Dedifferentiated amniotic fluid mesenchymal stem cell (primary cell): ENCODE results near the gene SHISA5.
"Not testable (repeated sequence)": the region's sequence is repeated elsewhere in the genome, so short reads cannot be mapped to it uniquely, and the experiment has no call there.

ENCODE experiments used
- DNase-seq: peaks from one replicate; pipeline ENCODE4 v3.0.0-alpha.2; 2016; ENCODE audit errors: extremely low spot score

The SHISA5 gene

DNA sequence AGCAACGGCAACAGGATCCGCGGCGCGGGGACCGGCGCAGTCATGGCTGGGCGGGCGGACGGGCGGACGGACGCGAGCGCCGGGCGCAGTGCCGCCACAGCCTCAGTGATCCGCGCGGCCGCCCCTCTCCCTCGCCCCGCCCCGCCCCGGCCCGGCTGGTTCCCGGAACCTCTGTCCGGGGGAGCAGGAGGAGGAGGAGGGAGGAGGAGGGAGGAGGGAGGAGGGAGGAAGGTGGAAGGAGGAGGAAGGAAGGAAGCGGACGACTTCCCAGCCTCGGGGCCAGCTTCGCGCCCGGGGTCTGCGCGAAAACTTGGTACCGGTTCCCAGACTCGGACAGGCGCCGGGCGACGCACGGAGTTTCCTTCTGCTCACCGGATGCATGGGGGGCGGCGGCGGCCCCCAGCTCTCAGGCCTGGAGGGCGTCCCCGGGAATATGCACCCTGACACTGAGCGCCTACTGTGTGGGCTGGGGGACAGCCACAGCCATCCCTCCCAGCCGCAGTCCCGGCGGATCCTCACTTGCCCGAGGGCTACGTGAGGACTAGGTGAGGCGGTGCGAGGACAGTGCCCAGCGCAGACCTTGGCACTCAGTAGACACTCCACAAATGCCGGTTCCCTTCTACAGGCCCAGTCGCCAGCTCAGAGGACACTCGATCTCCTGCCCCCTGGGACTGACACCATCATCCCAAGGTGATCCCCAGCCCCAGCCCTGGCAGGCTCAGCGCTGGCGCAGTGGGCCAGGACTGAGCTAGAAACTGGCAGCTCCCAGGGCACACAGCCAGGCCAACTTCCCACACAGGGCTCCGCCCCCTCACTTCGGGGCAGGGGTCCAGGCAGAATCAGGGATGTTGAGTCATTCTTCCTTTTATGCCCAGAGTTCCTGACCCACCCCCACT, at the start of gene SHISA5:
Gene SHISA5, minus strand, starts transcription at position 124 of the 896 bp plus-strand sequence. Its CDS starts 80 bp downstream, at position 44.
- DNase-seq = peak; percentile 36

- DNase-seq = no peak
These were observed 49.4 kb upstream of the SHISA5 start for GRCh38 chr3:48553361-48553760.

GRCh38 chr3:48552111-48552951, 48.4 kb upstream of the SHISA5 start:
- no peak for DNase-seq

DNA sequence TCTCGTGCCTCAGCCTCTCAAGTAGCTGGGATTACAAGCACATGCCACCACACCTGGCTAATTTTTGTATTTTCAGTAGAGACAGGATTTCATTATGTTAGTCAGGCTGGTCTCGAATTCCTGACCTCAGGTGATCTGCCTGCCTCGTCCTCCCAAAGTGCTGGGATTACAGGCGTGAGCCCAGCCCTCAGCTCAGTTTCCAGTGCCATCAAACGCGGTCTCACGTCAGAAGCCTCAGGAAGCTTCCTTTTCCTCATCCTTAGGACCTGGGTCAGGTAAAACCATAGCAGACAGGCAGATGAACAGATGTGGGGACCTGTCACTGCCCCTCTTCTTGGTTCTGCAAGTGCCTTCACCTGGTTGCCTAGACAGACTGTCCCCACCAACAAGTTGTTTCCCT, 47.7 kb upstream of the SHISA5 start:
- DNase-seq = not testable (repeated sequence)

- DNase-seq = peak; percentile 76
These were observed 45.0 kb upstream of the SHISA5 start for GRCh38 chr3:48548729-48549705.

DNA sequence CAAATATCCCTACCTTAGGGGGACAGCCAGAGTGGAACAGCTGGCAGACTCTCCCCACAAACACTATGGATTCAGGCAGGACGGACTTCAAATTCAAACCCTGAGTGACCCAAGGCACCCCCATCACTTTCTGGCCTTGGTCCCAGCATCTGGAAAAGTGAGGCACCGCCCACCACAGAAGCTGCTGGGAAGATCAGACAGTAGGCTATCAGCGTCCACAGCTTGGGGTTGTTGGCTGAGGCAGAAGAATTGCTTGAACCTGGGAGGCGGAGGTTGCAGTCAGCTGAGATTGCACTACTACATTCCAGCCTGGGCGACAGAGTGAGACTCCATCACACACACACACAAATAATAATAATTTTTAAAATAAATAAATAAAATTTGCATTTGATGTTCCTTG, 44.2 kb upstream of the SHISA5 start:
- no peak for DNase-seq

GRCh38 chr3:48546203-48546829, 42.3 kb upstream of the SHISA5 start:
- DNase-seq = no peak

DNA sequence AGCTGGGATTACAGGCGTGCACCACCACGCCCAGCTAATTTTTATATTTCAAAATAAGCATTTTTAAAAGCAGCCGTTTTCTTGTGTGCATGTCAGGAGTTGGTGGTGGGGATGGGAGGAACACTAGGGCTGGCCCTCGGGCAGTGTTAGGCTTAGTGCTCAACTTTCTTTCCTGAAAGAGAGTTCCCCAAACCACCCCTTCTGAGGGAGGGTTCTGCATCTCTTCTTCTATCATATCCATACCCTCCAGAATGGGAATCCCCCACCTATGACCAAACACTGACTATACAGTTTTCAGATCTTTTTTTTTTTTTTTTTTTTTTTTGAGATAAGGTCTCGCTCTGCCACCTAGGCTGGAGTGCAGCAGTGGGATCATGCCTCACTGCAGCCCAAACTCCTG, 40.2 kb upstream of the SHISA5 start:
- no peak for DNase-seq

DNA sequence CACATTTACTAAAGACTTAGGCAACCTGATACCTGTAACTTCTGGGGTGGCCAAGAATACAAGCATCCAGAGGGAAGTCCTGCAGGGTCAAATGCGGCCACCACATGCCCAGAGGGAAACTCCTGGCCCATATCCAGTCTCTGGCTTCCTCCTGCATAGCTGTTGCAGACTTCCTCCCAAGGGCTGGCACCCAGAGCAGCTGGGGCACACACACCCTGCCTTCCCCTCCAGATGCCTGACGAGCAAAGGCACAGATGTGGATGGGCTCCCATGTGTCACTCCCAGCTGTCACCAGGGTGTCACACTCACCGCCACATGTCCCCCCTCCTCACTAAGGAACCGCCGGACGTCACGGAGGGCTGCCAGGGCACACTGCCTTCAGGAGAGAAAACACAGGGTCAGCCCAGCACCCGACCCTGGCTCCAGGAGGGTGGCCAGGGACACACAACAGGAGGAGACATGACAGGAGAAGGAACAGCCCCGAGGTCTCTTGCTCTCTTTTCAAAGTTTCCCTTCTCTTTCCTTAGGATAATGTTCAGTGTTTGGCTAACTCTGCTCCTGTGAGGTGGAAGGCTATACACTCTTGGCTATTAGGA, 39.4 kb upstream of the SHISA5 start:
- DNase-seq = no peak

- DNase-seq = no peak
These were observed 34.5 kb upstream of the SHISA5 start for GRCh38 chr3:48538451-48538850.

DNA sequence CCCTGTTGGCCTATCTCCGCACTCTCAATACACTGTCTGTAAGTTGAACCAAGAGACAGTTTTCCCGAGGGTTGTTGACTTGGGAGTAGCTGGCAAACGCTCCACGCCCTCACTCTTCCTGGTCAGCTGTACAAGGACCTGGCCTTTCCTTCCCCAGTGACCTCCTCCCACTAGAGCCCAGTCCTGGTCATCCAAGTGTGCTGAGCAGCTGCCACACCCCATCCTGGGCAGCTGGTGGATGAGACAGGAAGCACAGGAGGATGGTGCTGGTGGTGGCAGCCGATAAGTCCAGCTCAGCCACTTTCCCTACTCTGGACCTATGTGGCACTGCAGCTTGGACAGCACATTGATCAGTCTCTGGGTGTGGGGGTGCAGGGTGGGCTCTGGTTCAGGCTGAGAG, 32.8 kb upstream of the SHISA5 start:
- DNase-seq = no peak

DNA sequence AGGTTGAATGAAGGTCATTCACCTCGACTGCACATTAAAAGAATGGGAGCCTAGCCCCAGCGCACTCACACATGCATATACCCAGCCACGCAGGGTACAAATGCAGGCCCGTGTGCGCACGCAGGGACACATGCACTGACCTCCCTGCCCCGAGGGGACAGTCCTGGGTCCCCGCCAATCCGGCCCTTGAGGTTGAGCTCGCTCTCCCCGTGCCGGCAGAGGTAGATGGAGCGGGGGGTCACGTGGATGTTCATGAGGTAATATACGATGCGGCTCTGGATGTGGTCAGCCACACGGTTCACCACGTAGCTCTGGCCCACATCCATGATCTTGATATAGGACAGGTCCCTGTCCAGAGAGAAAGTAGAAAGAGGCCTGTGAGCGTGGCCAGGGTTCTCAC, 32.1 kb upstream of the SHISA5 start:
- no peak for DNase-seq

- no peak for DNase-seq
These were observed 31.6 kb upstream of the SHISA5 start for GRCh38 chr3:48535578-48535977.

DNA sequence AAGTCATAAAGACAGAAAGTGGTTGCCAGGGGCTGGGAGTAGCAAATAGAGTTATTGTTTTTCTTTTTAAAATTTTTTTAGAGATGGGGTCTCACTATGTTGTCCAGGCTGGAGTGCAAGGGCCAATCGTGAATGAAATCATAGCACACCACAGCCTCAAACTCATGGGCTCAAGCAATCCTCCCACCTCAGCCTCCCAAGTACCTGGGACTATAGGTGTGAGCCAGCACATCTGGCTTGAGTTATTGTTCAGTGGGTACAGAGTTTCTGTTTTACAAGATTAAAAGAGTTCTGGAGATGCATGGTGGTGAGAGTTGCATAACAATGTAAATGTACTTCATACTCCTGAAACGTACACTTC, 29.0 kb upstream of the SHISA5 start:
- no peak for DNase-seq

GRCh38 chr3:48532271-48532976, 28.4 kb upstream of the SHISA5 start:
- no peak for DNase-seq

GRCh38 chr3:48530701-48531100, 26.7 kb upstream of the SHISA5 start:
- not testable (repeated sequence) for DNase-seq

DNA sequence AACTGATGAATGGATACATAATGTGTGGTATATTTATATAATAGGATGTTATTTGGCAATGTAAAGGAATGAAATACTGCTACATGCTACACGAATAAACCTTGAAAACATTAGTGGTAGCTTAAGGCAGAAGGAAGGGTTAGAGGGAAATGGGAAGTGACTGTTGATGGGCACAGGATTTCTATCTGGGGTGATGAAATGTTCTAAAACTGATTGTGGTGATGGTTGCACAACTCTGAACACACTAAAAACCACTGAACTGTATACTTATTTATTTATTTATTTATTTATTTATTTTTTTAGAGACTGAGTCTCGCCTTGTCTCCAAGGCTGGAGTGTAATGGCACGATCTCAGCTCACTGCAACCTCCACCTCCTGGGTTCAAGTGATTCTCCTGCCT, 24.8 kb upstream of the SHISA5 start:
- DNase-seq = no peak

DNA sequence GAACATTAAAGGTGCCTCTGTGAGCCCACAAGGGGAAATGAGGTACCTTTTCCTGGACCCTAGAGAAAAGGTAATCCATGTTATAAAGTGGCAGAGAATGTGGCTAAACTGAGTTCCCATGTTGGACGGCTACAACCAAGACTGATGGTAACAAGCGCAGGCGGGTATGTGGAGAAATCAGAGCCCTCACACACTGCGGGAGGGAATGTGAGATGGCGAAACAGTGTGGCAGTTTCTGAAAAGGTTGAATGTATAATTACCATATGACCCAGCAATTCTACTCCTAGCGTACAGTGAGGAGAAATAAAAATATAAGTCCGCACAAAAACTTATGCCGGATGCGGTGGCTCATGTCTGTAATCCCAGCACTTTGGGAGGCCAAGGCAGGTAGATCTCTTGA, 24.1 kb upstream of the SHISA5 start:
- DNase-seq = no peak

GRCh38 chr3:48524970-48525369, 21.0 kb upstream of the SHISA5 start:
- no peak for DNase-seq

DNA sequence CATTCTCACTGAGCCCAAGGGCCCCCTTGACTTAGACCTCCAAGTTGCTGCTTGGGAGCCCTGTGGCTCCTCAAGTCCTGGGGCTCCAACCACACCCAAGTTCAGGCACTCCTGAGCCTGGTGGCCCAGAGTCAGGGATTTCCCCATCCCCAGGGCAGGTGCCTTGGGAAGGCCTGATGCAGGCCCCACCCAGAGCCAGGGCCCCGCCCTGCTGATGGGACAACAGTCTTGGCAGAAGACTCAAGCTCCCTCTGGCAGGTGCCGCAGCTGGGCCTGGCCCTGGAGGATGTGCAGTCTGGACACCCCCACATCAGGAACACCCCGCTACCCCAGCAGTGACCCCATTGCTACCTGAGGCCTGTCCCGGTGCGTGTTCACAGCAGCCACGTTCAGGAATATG, 17.7 kb upstream of the SHISA5 start:
- DNase-seq = no peak
